ENCODE data around the gene APBA3.

APBA3 gene

DNA sequence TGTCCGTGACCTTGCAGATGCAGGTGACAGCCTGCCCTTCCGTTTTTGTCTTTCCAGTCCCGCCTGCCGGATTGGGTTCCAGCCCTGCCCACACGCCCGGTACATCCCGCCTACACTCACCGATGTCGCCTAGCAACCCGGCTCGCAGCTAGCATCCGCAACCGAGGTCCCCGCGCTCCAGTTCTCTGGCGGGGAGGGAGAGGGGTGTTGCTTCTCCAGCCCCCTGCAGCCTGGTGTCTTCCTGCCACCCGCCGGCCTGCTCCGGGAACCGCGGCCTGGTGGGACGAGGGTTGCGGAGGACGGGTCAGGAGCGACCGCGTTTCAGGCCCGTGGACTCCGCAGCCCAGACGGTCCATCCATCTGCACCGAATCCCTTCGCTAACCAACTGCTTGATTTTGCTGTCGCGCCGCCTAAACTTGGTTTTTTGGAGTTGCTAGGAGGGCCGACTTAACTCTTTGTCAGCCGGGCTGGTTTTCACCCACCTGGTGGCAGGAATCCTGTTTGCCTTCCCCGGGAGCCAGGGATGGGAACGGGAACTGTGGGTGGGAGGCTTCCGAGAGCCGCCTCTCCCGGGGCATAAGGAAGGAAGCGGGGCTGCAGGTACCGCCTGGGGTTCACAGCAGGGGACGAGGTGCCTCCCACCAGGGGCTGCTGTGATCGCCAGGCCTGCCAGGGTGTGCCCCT, 40.1 kb upstream of the APBA3 start:
- H3K36me3 ChIP-seq (ENCODE audit: control insufficient read depth in 2 of 2, insufficient read depth in 1 of 2, low read length in 2 of 2): no peaks in the 10 kb centered on the region
- ChIA-PET POLR2A (interaction anchor here (0.6 kb wide), 1 partner anchor 287 kb away, joined by 3 read pairs; no protein-coding TSS in a partner anchor), CTCF (no interaction called here)
- no peak overlapping the region for H3K27ac ChIP-seq (ENCODE audit: extremely low read depth, low read depth, low read length)
- H3K4me3 ChIP-seq (ENCODE audit: low read depth, low read length): no peak overlapping the region; the same call in 1 of the 2 replicates
- H3K4me1 ChIP-seq (ENCODE audit: control insufficient read depth, insufficient read depth, low read length): peaks cover 2% of the 10 kb centered on the region; the same call in 1 of the 2 replicates
- no peaks in the 10 kb centered on the region for H3K9me3 ChIP-seq (ENCODE audit: control insufficient read depth, insufficient read depth, low read depth, low read length)
- TF ChIP-seq, protein P1, sequence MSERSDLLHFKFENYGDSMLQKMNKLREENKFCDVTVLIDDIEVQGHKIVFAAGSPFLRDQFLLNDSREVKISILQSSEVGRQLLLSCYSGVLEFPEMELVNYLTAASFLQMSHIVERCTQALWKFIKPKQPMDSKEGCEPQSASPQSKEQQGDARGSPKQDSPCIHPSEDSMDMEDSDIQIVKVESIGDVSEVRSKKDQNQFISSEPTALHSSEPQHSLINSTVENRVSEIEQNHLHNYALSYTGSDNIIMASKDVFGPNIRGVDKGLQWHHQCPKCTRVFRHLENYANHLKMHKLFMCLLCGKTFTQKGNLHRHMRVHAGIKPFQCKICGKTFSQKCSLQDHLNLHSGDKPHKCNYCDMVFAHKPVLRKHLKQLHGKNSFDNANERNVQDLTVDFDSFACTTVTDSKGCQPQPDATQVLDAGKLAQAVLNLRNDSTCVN (tag by site-specific recombination; optimal IDR thresholded peaks at IDR 0.05): peak; percentile 38
- TF ChIP-seq ZNF174 (tag by site-specific recombination; IDR thresholded peaks at IDR 0.05): no peak
- TF ChIP-seq ZFHX2 (tag by site-specific recombination; conservative IDR thresholded peaks at IDR 0.05): peak; percentile 87
- peak; percentile 68 for TF ChIP-seq SP2 (tag by site-specific recombination; IDR thresholded peaks at IDR 0.05)
- TF ChIP-seq EGR2 (tag by site-specific recombination; IDR thresholded peaks at IDR 0.05; ENCODE audit: low read depth): peak; percentile 68; the same call in 1 of the 2 replicates
- 0 out of 2 replicates have a peak, but pooled peaks have one; percentile 1 for TF ChIP-seq ZNF335 (tag by site-specific recombination; conservative IDR thresholded peaks at IDR 0.05)
- no peak for TF ChIP-seq ZNF433 (tag by site-specific recombination; IDR thresholded peaks at IDR 0.05; ENCODE audit: low read depth)
- TF ChIP-seq ZNF600 (tag by site-specific recombination; IDR thresholded peaks at IDR 0.05): peak; percentile 56
- TF ChIP-seq ZIC2 (tag by site-specific recombination; IDR thresholded peaks at IDR 0.05): peak; percentile 21; the same call in 1 of the 2 replicates
- TF ChIP-seq, protein P2, sequence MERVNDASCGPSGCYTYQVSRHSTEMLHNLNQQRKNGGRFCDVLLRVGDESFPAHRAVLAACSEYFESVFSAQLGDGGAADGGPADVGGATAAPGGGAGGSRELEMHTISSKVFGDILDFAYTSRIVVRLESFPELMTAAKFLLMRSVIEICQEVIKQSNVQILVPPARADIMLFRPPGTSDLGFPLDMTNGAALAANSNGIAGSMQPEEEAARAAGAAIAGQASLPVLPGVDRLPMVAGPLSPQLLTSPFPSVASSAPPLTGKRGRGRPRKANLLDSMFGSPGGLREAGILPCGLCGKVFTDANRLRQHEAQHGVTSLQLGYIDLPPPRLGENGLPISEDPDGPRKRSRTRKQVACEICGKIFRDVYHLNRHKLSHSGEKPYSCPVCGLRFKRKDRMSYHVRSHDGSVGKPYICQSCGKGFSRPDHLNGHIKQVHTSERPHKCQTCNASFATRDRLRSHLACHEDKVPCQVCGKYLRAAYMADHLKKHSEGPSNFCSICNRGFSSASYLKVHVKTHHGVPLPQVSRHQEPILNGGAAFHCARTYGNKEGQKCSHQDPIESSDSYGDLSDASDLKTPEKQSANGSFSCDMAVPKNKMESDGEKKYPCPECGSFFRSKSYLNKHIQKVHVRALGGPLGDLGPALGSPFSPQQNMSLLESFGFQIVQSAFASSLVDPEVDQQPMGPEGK (tag by site-specific recombination; IDR thresholded peaks at IDR 0.05): peak; percentile 24; the same call in 1 of the 2 replicates
- TF ChIP-seq GLIS1 (tag by site-specific recombination; IDR thresholded peaks at IDR 0.05): peak; percentile 69; the same call in 1 of the 2 replicates
- TF ChIP-seq, protein P3, sequence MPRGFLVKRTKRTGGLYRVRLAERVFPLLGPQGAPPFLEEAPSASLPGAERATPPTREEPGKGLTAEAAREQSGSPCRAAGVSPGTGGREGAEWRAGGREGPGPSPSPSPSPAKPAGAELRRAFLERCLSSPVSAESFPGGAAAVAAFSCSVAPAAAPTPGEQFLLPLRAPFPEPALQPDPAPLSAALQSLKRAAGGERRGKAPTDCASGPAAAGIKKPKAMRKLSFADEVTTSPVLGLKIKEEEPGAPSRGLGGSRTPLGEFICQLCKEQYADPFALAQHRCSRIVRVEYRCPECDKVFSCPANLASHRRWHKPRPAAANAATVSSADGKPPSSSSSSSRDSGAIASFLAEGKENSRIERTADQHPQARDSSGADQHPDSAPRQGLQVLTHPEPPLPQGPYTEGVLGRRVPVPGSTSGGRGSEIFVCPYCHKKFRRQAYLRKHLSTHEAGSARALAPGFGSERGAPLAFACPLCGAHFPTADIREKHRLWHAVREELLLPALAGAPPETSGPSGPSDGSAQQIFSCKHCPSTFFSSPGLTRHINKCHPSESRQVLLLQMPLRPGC (tag by site-specific recombination; IDR thresholded peaks at IDR 0.05): no peak

DNA sequence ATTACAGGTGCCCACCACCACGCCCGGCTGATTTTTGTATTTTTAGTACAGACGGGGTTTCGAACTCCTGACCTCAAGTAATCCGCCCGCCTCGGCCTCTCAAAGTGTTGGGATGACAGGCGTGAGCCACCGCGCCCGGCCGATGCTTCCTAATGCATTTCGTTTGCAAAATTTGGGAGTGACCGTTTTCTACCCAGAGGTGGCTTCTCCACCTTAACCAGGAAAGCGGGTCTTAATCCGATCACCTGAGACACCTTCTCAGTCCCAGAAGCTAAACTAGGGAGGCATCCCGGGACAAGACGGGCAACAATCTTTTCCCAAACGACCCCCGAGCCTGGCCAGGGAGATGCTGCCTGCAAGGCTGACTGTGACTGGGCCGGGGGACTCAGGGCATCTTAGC, 39.5 kb upstream of the APBA3 start:
- Histone ChIP-seq H3K4me3 (ENCODE audit: low read depth, low read length) (no peak overlapping the region), H3K36me3 (ENCODE audit: control insufficient read depth in 2 of 2, insufficient read depth in 1 of 2, low read length in 2 of 2) (no peaks in the 10 kb centered on the region), H3K27ac (ENCODE audit: extremely low read depth, low read depth, low read length) (no peak overlapping the region), H3K4me1 (ENCODE audit: control insufficient read depth, insufficient read depth, low read length) (peaks cover 2% of the 10 kb centered on the region; the same call in 1 of the 2 replicates), H3K9me3 (ENCODE audit: control insufficient read depth, insufficient read depth, low read depth, low read length) (no peaks in the 10 kb centered on the region)
- TF ChIP-seq ZNF335 (tag by site-specific recombination; conservative IDR thresholded peaks at IDR 0.05) (0 out of 2 replicates have a peak, but pooled peaks have one; percentile 13), ZNF610 (tag by site-specific recombination; IDR thresholded peaks at IDR 0.05; ENCODE audit: borderline replicate concordance) (no peak), KLF7 (tag by site-specific recombination; IDR thresholded peaks at IDR 0.05; ENCODE audit: borderline replicate concordance) (no peak), ZNF211 (tag by site-specific recombination; IDR thresholded peaks at IDR 0.05; ENCODE audit: low read depth) (no peak)
- POLR2A ChIA-PET: no interaction called here
- CTCF ChIA-PET: no interaction called here

DNA sequence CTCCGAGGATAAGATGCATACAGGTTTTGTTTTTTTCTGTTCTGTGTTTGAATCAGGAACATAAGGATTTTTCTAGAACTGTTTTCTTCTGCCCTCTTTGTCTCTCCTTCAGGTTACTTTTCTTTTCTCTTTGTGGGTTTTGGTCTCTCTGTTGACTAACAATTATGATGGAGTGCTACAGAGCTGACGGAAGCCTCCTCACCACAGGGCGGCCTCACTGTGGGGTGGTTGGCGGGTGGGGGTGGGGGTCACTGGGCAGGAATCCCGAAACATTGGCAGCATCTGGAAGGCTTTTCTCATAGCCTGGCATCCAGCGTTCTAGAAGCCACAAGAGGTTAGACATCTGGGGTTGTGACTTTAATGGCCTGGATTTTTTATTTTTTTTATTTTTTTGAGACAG, 36.6 kb upstream of the APBA3 start:
- Histone ChIP-seq H3K4me3 (ENCODE audit: low read depth, low read length) (no peak overlapping the region), H3K9me3 (ENCODE audit: control insufficient read depth, insufficient read depth, low read depth, low read length) (no peaks in the 10 kb centered on the region), H3K27ac (ENCODE audit: extremely low read depth, low read depth, low read length) (no peak overlapping the region), H3K4me1 (ENCODE audit: control insufficient read depth, insufficient read depth, low read length) (peaks cover 2% of the 10 kb centered on the region; the same call in 1 of the 2 replicates), H3K36me3 (ENCODE audit: control insufficient read depth in 2 of 2, insufficient read depth in 1 of 2, low read length in 2 of 2) (no peaks in the 10 kb centered on the region)
- CTCF ChIA-PET: interaction anchor here (1.1 kb wide), 1 partner anchor 11 kb away, joined by 4 read pairs; no protein-coding TSS in a partner anchor
- POLR2A ChIA-PET: interaction anchor here (1.2 kb wide), 1 partner anchor 36 kb away, joined by 3 read pairs; the partner anchor contains the start of gene MRPL54
- no peak for TF ChIP-seq ZNF792 (tag by site-specific recombination; IDR thresholded peaks at IDR 0.05)
- TF ChIP-seq, protein P4, sequence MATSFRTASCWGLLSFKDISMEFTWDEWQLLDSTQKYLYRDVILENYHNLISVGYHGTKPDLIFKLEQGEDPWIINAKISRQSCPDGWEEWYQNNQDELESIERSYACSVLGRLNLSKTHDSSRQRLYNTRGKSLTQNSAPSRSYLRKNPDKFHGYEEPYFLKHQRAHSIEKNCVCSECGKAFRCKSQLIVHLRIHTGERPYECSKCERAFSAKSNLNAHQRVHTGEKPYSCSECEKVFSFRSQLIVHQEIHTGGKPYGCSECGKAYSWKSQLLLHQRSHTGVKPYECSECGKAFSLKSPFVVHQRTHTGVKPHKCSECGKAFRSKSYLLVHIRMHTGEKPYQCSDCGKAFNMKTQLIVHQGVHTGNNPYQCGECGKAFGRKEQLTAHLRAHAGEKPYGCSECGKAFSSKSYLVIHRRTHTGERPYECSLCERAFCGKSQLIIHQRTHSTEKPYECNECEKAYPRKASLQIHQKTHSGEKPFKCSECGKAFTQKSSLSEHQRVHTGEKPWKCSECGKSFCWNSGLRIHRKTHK (tag by site-specific recombination; IDR thresholded peaks at IDR 0.05): no peak
- no peak for TF ChIP-seq SETDB1 (IDR thresholded peaks at IDR 0.05; ENCODE audit: insufficient read length, low read length)
- TF ChIP-seq, protein P5, sequence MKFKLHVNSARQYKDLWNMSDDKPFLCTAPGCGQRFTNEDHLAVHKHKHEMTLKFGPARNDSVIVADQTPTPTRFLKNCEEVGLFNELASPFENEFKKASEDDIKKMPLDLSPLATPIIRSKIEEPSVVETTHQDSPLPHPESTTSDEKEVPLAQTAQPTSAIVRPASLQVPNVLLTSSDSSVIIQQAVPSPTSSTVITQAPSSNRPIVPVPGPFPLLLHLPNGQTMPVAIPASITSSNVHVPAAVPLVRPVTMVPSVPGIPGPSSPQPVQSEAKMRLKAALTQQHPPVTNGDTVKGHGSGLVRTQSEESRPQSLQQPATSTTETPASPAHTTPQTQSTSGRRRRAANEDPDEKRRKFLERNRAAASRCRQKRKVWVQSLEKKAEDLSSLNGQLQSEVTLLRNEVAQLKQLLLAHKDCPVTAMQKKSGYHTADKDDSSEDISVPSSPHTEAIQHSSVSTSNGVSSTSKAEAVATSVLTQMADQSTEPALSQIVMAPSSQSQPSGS (tag by site-specific recombination; IDR thresholded peaks at IDR 0.05; ENCODE audit: low read depth): no peak
- TF ChIP-seq ZNF548 (tag by site-specific recombination; IDR thresholded peaks at IDR 0.05): no peak
- no peak for TF ChIP-seq ZBTB21 (tag by site-specific recombination; IDR thresholded peaks at IDR 0.05)
- no peak for TF ChIP-seq ZNF112 (tag by site-specific recombination; IDR thresholded peaks at IDR 0.05)
- no peak for TF ChIP-seq SP7 (tag by site-specific recombination; IDR thresholded peaks at IDR 0.05)

All from HEK293 (cell line).